ENCODE measurements around the gene CACNA1C.

Gene CACNA1C

GRCh38 chr12:2559931-2560330 lies 507.1 kb downstream of the CACNA1C start:
- DNase-seq (ENCODE audit: low read depth), result no peak
- TF ChIP-seq CTCF (IDR thresholded peaks at IDR 0.05; ENCODE audit: low read depth, low read length, missing control alignments), result no peak
- H3K4me3 ChIP-seq (ENCODE audit: low read depth, low read length), result no peak overlapping the region
- in situ Hi-C loops (cut with HindIII; ENCODE audit: low sequenced_read_pairs), result no loop called here

GRCh38 chr12:2560356-2560755 lies 507.6 kb downstream of the CACNA1C start:
- H3K4me3 ChIP-seq (ENCODE audit: low read depth, low read length), result no peak overlapping the region
- TF ChIP-seq CTCF (IDR thresholded peaks at IDR 0.05; ENCODE audit: low read depth, low read length, missing control alignments), result no peak
- no peak for DNase-seq (ENCODE audit: low read depth)
- in situ Hi-C loops (cut with HindIII; ENCODE audit: low sequenced_read_pairs), result no loop called here

GRCh38 chr12:2561367-2561766 lies 508.6 kb downstream of the CACNA1C start:
- no peak for TF ChIP-seq CTCF (IDR thresholded peaks at IDR 0.05; ENCODE audit: low read depth, low read length, missing control alignments)
- H3K4me3 ChIP-seq (ENCODE audit: low read depth, low read length), result no peak overlapping the region
- in situ Hi-C loops (cut with HindIII; ENCODE audit: low sequenced_read_pairs), result no loop called here
- DNase-seq (ENCODE audit: low read depth), result no peak

GRCh38 chr12:2562400-2562799 lies 509.6 kb downstream of the CACNA1C start:
- TF ChIP-seq CTCF (IDR thresholded peaks at IDR 0.05; ENCODE audit: low read depth, low read length, missing control alignments), result no peak
- in situ Hi-C loops (cut with HindIII; ENCODE audit: low sequenced_read_pairs), result no loop called here
- DNase-seq (ENCODE audit: low read depth), result no peak
- no peak overlapping the region for H3K4me3 ChIP-seq (ENCODE audit: low read depth, low read length)

GRCh38 chr12:2563709-2564108 lies 510.9 kb downstream of the CACNA1C start:
- no peak for DNase-seq (ENCODE audit: low read depth)
- in situ Hi-C loops (cut with HindIII; ENCODE audit: low sequenced_read_pairs), result no loop called here
- H3K4me3 ChIP-seq (ENCODE audit: low read depth, low read length), result no peak overlapping the region
- TF ChIP-seq CTCF (IDR thresholded peaks at IDR 0.05; ENCODE audit: low read depth, low read length, missing control alignments), result no peak

- no peak for DNase-seq (ENCODE audit: low read depth)
- no peak overlapping the region for H3K4me3 ChIP-seq (ENCODE audit: low read depth, low read length)
- TF ChIP-seq CTCF (IDR thresholded peaks at IDR 0.05; ENCODE audit: low read depth, low read length, missing control alignments), result no peak
- in situ Hi-C loops (cut with HindIII; ENCODE audit: low sequenced_read_pairs), result no loop called here
Measured at GRCh38 chr12:2566161-2566560, 513.4 kb downstream of the CACNA1C start.

GRCh38 chr12:2567711-2568110 lies 514.9 kb downstream of the CACNA1C start:
- in situ Hi-C loops (cut with HindIII; ENCODE audit: low sequenced_read_pairs), result no loop called here
- H3K4me3 ChIP-seq (ENCODE audit: low read depth, low read length), result no peak overlapping the region
- no peak for DNase-seq (ENCODE audit: low read depth)
- no peak for TF ChIP-seq CTCF (IDR thresholded peaks at IDR 0.05; ENCODE audit: low read depth, low read length, missing control alignments)
